Rectal smooth muscle tissue (tissue), 1 donor: ENCODE results near the gene NTNG1.
"Not testable (repeated sequence)": the region's sequence is repeated elsewhere in the genome, so short reads cannot be mapped to it uniquely, and the experiment has no call there.

ENCODE experiments used
- H3K27ac ChIP-seq: one replicate; pipeline ENCODE4 v1.7.0; 2013; ENCODE audit warnings: low read depth, low read length, inconsistent platforms
- H3K27me3 ChIP-seq: one replicate; pipeline ENCODE4 v1.7.0; 2013; ENCODE audit warnings: low read length; ENCODE audit not compliant: control insufficient read depth, insufficient read depth
- H3K36me3 ChIP-seq: one replicate; pipeline ENCODE4 v1.7.0; 2013; ENCODE audit warnings: low read length; ENCODE audit not compliant: control insufficient read depth, insufficient read depth
- H3K4me1 ChIP-seq: one replicate; pipeline ENCODE4 v1.7.0; 2013; ENCODE audit warnings: low read length; ENCODE audit not compliant: control insufficient read depth, insufficient read depth
- H3K4me3 ChIP-seq: one replicate; pipeline ENCODE4 v1.7.0; 2013; ENCODE audit warnings: low read length
- H3K9ac ChIP-seq: one replicate; pipeline ENCODE4 v1.7.0; 2013; ENCODE audit warnings: low read length

Gene NTNG1

DNA sequence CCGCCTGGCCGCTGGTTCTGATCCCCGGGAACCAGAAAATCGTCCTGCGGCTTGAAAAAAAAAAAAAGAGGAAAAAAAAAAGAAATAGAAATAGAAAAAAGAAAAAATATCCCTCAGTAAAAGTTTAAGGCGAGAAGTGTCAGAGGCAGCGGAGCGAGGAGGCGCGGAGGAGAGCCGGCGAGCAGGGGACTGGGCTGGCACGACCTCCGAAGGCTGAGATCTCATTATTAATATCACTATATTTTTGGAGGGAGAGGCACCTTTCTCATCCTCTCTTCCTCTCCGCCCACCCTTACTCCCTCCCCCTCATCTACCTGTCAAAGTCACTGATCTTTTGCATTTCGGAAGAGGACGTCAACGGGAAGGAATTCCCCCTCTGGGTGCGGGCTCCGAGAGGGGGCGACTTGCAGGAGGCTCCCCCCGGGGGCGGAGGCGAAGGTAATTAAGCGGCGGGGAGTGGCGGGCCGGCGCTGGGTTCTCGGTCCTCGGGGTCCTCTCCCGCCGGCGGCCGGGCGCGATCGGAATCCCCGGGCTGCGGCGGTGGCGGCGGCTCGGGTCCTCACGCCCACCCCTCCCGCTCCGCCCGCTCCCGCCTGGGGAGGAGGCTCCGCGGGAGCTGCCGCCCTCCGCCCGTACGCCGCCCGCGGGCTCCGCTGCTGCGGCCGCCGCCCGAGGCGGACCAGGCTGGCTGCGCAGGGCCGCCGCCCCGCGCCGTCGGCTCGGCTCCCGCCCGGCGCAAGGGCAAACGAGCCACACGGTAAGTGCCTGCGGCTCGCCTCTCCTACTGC is at the start of gene NTNG1:
Gene NTNG1, plus strand, starts transcription at position 337 of the 788 bp plus-strand sequence.
- Histone ChIP-seq H3K27me3 (no peaks in the 10 kb centered on the region), H3K27ac (no peak within 1 kb of the TSS), H3K9ac (no peak within 1 kb of the TSS), H3K4me1 (no peaks in the 10 kb centered on the region), H3K36me3 (no peaks in the 10 kb centered on the region), H3K4me3 (peak within 1 kb of the TSS; percentile 58)

DNA sequence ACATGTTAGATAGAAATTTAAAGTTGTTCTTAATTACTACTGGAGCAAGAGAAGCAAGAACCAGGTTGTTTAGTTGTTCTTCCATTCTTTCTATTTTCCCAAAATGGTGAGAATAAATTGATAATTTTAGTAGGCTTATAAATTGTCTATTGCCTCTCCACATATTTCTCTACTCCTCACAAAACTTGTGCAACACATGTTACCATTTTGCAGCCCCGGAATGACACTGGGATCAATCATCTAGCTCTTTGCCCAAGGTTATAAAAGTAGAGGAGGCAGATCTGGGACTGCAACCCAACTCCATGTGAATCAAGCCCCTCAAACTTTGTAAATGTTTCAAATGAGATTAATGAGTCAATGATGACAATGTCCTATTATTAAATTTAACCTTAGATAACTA is 49.4 kb upstream of the NTNG1 start:
- no peaks in the 10 kb centered on the region for H3K27me3 ChIP-seq
- H3K9ac ChIP-seq = no peak overlapping the region
- no peaks in the 10 kb centered on the region for H3K36me3 ChIP-seq
- H3K4me1 ChIP-seq = no peaks in the 10 kb centered on the region
- H3K27ac ChIP-seq = no peak overlapping the region
- H3K4me3 ChIP-seq = no peak overlapping the region

DNA sequence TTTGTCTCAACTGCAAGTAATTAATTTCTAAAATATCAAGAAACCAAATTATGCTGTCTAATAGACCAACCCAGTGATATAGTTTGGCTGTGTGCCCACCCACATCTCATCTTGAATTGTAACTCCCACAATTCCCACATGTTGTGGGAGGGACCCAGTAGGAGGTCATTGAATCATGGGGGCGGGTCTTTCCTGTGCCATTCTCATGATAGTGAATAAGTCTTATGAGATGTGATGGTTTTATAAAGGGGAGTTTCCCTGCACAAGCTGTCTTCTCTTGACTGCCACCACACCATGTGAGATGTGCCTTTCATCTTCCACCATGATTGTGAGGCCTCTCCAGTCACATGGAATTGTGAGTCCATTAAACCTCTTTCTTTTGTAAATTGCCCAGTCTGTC is 47.4 kb upstream of the NTNG1 start:
- H3K36me3 ChIP-seq, H3K27ac ChIP-seq, H3K9ac ChIP-seq, H3K4me1 ChIP-seq, H3K27me3 ChIP-seq, H3K4me3 ChIP-seq: not testable (repeated sequence)

DNA sequence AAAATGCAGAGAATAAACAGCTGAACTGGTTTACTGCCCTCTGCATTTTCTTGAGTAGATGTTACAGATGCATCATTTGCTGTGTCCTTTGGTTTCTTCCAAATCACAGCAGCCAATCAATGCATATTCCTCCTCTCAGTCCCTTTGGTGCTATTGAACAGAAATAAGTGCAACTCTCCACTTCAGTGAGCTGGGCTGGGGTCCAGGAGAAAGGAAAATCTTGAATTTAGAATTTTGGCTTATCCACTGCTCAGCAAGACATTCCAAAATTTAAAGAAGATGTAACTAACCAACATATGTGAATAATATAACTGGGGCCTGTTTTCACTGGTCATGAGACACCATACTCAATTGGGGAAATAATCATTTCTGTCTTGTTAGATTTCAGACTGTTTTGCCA is 45.2 kb upstream of the NTNG1 start:
- Histone ChIP-seq H3K27me3 (no peaks in the 10 kb centered on the region), H3K9ac (no peak overlapping the region)

DNA sequence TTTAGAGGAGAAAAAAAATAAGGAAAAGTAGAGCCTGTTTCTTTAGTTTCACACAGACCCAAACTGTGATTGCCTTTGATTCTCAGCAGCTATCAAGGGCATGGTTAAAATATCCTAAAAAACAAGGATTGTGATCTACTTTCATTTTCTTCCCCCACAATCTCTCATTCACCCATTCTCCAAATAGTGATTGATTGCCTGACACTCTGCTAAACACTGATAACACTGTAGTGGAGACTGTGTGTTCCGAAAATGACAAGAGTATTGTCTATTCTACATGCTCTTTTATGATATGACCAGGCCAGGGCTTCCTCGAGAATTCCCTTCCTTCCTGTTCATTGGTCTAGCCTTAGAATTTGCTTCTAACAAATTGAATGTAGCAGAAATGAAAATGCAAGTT is 44.1 kb upstream of the NTNG1 start:
- Histone ChIP-seq H3K36me3 (no peaks in the 10 kb centered on the region), H3K9ac (no peak overlapping the region), H3K27me3 (no peaks in the 10 kb centered on the region), H3K4me3 (no peak overlapping the region), H3K27ac (no peak overlapping the region), H3K4me1 (no peaks in the 10 kb centered on the region)

More for the DNA sequence above, 45.2 kb upstream of the NTNG1 start:
- H3K27ac ChIP-seq = no peak overlapping the region
- no peaks in the 10 kb centered on the region for H3K4me1 ChIP-seq
- no peaks in the 10 kb centered on the region for H3K36me3 ChIP-seq
- no peak overlapping the region for H3K4me3 ChIP-seq

DNA sequence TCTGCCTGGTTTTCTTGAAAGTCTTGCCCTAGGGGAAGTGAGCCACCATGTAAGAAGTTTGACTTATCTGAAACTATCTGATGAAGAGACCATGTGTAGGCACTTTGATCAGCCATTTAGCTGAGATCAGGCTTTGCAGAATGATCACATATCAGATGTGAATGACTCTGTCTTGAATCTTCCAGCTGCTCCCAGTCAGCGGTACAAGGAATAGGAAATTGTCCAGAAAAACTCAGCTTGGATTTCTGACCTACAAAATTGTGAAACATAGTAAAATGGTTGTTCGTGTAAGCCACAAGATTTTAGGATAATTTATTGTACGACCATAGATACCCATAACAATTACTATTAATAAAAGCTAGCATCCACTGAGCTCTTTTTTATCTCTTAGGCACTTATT is 41.9 kb upstream of the NTNG1 start:
- H3K4me3 ChIP-seq = no peak overlapping the region
- H3K27ac ChIP-seq = no peak overlapping the region
- no peak overlapping the region for H3K9ac ChIP-seq
- no peaks in the 10 kb centered on the region for H3K36me3 ChIP-seq
- H3K4me1 ChIP-seq = no peaks in the 10 kb centered on the region
- H3K27me3 ChIP-seq = no peaks in the 10 kb centered on the region

DNA sequence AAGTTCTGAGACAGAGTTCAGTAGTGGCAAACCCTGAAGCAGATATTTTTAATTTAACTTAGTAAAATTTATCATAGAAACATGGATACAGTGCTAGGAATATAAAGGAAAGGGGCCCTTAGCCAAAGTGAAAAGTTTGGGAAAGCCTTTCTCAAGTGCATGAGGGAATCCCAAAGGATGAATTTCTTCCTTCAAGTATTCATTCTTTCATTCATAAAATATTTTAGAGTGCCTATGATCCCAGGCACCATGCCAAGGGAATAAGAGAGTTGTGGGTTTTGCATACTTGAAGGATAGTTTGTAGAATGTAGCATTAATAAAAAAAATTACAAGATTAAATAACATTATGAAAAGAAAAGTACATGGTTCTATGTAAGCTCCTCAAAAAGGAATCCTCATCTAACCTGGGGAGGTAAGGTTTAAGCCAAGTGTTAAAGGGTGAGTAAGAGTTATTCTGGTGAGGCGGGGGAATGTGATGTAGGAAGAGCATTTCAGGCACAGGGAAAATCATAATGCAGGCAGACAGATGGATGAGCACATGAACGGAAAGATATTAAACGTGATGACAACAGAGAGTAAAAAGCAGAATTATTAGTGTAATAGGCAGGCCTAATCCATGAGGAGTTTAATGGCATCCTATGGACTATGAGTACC is 40.4 kb upstream of the NTNG1 start:
- Histone ChIP-seq H3K27me3 (no peaks in the 10 kb centered on the region), H3K4me1 (no peaks in the 10 kb centered on the region), H3K4me3 (no peak overlapping the region), H3K36me3 (no peaks in the 10 kb centered on the region), H3K9ac (no peak overlapping the region), H3K27ac (no peak overlapping the region)

DNA sequence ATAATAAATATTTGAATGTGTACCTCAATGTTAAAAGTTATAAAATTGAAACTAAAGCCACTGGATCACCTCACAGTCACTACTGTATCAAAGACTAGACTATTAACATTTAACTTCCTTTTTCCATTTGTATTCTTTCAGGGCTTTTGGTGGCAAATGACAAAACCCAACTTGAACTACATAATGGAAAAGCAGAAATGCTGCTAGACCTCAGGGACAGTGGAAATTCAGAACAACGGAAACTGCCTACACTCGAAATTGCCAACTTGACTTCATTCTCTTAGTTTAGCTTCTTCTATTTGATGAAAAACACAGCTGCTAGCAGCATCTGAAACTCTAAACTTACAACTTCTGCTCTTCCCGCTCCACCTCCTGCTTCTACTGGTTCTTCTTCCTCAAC is 34.9 kb upstream of the NTNG1 start:
- H3K4me3 ChIP-seq = no peak overlapping the region
- H3K27me3 ChIP-seq = no peaks in the 10 kb centered on the region
- H3K4me1 ChIP-seq = no peaks in the 10 kb centered on the region
- no peak overlapping the region for H3K9ac ChIP-seq
- H3K36me3 ChIP-seq = no peaks in the 10 kb centered on the region
- H3K27ac ChIP-seq = no peak overlapping the region

DNA sequence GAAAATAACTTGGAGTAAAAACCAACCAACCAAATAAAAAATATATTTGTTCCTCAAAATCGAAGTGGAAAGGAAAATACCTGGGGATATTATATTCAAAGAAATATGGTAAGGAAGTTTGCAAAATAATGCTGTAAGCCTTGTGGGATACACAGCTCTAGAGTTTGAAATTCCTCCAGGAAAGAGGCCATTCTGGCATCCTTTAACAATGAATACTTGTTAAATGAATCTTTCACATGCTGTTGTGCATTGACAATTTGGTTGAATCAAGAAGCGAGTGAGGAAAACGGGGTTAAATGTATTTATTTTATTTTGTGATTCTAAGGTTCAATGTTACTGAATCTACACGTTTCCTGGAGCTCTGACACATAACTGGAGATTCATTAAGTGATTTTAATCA is 30.5 kb upstream of the NTNG1 start:
- no peak overlapping the region for H3K4me3 ChIP-seq

DNA sequence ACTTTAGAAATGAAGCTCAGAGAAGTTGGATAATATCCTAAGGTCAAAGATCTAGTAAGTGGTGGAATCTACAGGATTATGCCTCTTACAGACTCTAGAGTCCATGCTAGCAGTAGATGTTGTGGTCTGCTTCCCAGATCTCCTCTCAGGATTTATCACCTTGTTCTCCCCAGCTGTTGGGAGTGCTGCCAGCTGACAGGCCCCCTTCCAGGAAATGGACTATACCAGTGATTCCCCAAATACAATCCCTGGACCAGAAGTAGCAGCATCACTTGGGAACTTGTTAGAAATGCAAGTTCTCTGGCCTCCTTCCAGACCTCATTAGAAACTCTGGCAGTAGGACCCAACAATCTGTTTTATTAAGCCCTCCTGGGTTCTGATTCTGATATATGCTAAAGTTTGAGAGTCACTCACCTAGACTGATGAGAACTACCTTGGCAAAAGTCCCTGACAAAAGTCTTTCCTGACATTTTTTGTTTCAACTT is 24.5 kb upstream of the NTNG1 start:
- Histone ChIP-seq H3K27me3 (no peaks in the 10 kb centered on the region), H3K4me1 (no peaks in the 10 kb centered on the region), H3K36me3 (no peaks in the 10 kb centered on the region), H3K9ac (no peak overlapping the region), H3K27ac (no peak overlapping the region), H3K4me3 (no peak overlapping the region)

More for the DNA sequence above, 30.5 kb upstream of the NTNG1 start:
- Histone ChIP-seq H3K36me3 (no peaks in the 10 kb centered on the region), H3K27me3 (no peaks in the 10 kb centered on the region), H3K4me1 (no peaks in the 10 kb centered on the region), H3K27ac (no peak overlapping the region), H3K9ac (no peak overlapping the region)

DNA sequence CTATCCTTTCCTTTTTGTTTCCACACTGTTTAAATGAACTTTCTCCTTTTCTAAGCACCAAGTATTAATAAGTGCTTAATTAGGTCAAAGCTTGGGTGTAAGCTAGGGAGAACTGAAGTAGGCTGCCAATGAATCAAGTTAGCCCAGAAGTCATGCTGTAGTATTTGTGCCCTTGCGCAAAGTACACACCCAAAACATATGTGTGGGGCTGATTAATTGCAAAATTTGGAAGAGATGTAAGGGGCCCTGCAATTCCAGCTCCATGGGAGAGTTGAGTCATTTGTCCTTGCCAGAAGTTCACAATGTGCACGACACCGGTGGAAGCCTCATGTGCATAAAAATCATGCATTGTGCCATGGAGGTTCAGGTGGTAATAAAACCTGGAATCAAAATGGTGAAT is 18.6 kb upstream of the NTNG1 start:
- Histone ChIP-seq H3K4me1 (no peaks in the 10 kb centered on the region), H3K27ac (no peak overlapping the region), H3K36me3 (no peaks in the 10 kb centered on the region), H3K4me3 (no peak overlapping the region), H3K9ac (no peak overlapping the region), H3K27me3 (no peaks in the 10 kb centered on the region)

DNA sequence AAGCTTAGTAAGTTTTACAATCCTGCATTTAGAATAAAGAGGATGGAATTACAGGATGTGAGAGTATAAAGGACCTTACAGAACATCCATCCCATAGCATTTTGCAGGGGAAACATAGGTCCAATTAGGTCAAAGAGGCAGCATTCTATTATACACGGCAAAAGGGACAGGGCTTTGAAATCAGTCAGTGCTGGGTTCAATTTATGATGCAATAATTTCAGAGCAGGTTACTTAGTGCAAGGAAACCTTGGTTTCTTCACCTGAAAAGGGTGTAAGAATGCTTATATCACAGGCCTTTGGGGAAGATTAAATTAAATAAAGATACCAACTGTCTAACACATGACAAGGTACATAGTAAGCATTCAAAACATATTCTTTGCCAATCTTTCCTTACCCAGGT is 17.1 kb upstream of the NTNG1 start:
- Histone ChIP-seq H3K4me1 (no peaks in the 10 kb centered on the region), H3K9ac (no peak overlapping the region), H3K27me3 (no peaks in the 10 kb centered on the region), H3K36me3 (no peaks in the 10 kb centered on the region), H3K4me3 (no peak overlapping the region), H3K27ac (no peak overlapping the region)

DNA sequence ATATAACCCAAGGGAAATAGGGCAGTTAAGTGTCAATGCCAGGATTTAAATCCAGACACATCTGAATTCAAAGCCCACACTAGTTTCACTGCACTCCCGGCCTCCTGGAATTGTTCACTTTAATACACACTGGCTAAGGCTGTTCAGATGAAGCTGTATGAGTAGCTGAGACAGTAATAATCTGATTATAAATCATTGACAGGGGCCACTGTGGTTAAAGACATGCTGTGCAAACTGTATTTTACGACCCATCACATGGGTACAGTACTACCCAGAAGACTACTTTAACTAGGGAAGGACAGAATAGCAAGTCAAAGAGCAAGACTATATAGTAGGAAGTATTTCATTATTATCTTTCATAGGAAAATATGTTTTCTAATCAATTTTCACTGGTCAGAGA is 16.1 kb upstream of the NTNG1 start:
- Histone ChIP-seq H3K27me3 (no peaks in the 10 kb centered on the region), H3K27ac (no peak overlapping the region), H3K4me1 (no peaks in the 10 kb centered on the region)

More for the DNA sequence above, 16.1 kb upstream of the NTNG1 start:
- Histone ChIP-seq H3K36me3 (no peaks in the 10 kb centered on the region), H3K4me3 (no peak overlapping the region), H3K9ac (no peak overlapping the region)
